GM23338 (cell line): ENCODE results near the gene ERAP2. TPM values are rescaled to one million over a fixed set of nuclear protein-coding genes. Genes with fewer than 3 reads are reported as not detected.

Experiments
- ATAC-seq: fragments of 200-7000 bp; cut with Tn5 transposase; 3 replicates; pipeline ENCODE4 v1.9.1; 2020
- DNase-seq: peaks from one replicate; pipeline ENCODE4 v3.0.0-alpha.2; 2015; ENCODE audit warnings: low spot score
- H2AFZ ChIP-seq: fragments of 200-600 bp; sonication (generic); 2 replicates; pipeline ENCODE4 v1.8.0; 2016; ENCODE audit warnings: antibody characterized with exemption, mild to moderate bottlenecking, moderate library complexity
- H3F3A ChIP-seq: fragments of 200-600 bp; sonication (generic); replicated peaks from 2 replicates; pipeline ENCODE4 v1.8.0; 2017; ENCODE audit warnings: antibody characterized with exemption, mixed run types, low read depth
- H3K27ac ChIP-seq: fragments of 200-600 bp; sonication (generic); 2 replicates; pipeline ENCODE4 v1.6.1; 2016; ENCODE audit warnings: low read depth
- H3K27me3 ChIP-seq: fragments of 200-600 bp; sonication (generic); 2 replicates; pipeline ENCODE4 v1.8.0; 2016; ENCODE audit warnings: mild to moderate bottlenecking, mixed run types, moderate library complexity; ENCODE audit not compliant: insufficient read depth
- H3K36me3 ChIP-seq: fragments of 200-600 bp; sonication (generic); 2 replicates; pipeline ENCODE4 v1.8.0; 2016; ENCODE audit warnings: mild to moderate bottlenecking; ENCODE audit not compliant: insufficient read depth
- H3K4me1 ChIP-seq: fragments of 200-600 bp; sonication (generic); 2 replicates; pipeline ENCODE4 v1.8.0; 2016; ENCODE audit warnings: mild to moderate bottlenecking, moderate library complexity; ENCODE audit not compliant: insufficient read depth
- H3K4me2 ChIP-seq: fragments of 200-600 bp; sonication (generic); 2 replicates; pipeline ENCODE4 v1.7.1; 2017; ENCODE audit warnings: mixed run types
- H3K4me3 ChIP-seq: fragments of 200-600 bp; sonication (generic); 2 replicates; pipeline ENCODE4 v1.6.1; 2016; ENCODE audit warnings: mixed run types
- H3K79me2 ChIP-seq: fragments of 200-600 bp; sonication (generic); replicated peaks from 2 replicates; pipeline ENCODE4 v1.8.0; 2017; ENCODE audit warnings: mild to moderate bottlenecking; ENCODE audit not compliant: insufficient read depth
- H3K9me2 ChIP-seq: fragments of 200-600 bp; sonication (generic); 2 replicates; pipeline ENCODE4 v1.8.0; 2017; ENCODE audit not compliant: insufficient read depth
- H4K20me1 ChIP-seq: fragments of 200-600 bp; sonication (generic); replicated peaks from 2 replicates; pipeline ENCODE4 v1.8.0; 2017; ENCODE audit warnings: mild to moderate bottlenecking; ENCODE audit not compliant: insufficient read depth
- H3K27ac Mint-ChIP-seq: 2 replicates; pipeline ENCODE4 v1.8.0; 2020; ENCODE audit warnings: inconsistent platforms, mild to moderate bottlenecking, moderate library complexity, mixed read lengths
- H3K27me3 Mint-ChIP-seq: 3 replicates; pipeline ENCODE4 v1.8.0; 2022; ENCODE audit warnings: low read depth, mild to moderate bottlenecking, moderate library complexity, mixed read lengths, inconsistent platforms; ENCODE audit not compliant: insufficient read depth, poor library complexity
- H3K36me3 Mint-ChIP-seq: 3 replicates; pipeline ENCODE4 v1.8.0; 2021; ENCODE audit warnings: low read depth, mild to moderate bottlenecking, inconsistent platforms, moderate library complexity, mixed read lengths
- H3K4me1 Mint-ChIP-seq: 3 replicates; pipeline ENCODE4 v1.8.0; 2020; ENCODE audit warnings: mild to moderate bottlenecking, inconsistent platforms, mixed read lengths
- H3K4me3 Mint-ChIP-seq: 3 replicates; pipeline ENCODE4 v1.8.0; 2021; ENCODE audit warnings: moderate library complexity, mild to moderate bottlenecking, inconsistent platforms, mixed read lengths
- H3K9me3 Mint-ChIP-seq: 3 replicates; pipeline ENCODE4 v1.8.0; 2020; ENCODE audit warnings: moderate library complexity, mild to moderate bottlenecking, inconsistent platforms, mixed read lengths
- CTCF ChIP-seq, 2 experiments: fragments of 200-600 bp in 1 of 2; sonication (generic) in 1 of 2; conservative IDR thresholded peaks; 2 replicates each; pipeline versions ENCODE4 v1.5.1 to v1.6.1; 2016 to 2017; ENCODE audit warnings: antibody characterized with exemption in 2 of 2, low read depth in 2 of 2, mild to moderate bottlenecking in 2 of 2, moderate library complexity in 1 of 2
- EZH2 ChIP-seq: fragments of 200-600 bp; sonication (generic); IDR thresholded peaks from one replicate; pipeline ENCODE4 v1.8.0; 2017; ENCODE audit warnings: antibody characterized with exemption, mild to moderate bottlenecking, low read depth; ENCODE audit not compliant: unreplicated experiment
- EZH2phosphoT487 ChIP-seq: fragments of 200-600 bp; sonication (generic); IDR thresholded peaks from one replicate; pipeline ENCODE4 v1.8.1; 2018; ENCODE audit warnings: antibody characterized with exemption; ENCODE audit not compliant: unreplicated experiment
- JUNB ChIP-seq: IDR thresholded peaks from one replicate; pipeline ENCODE4 v1.6.1; 2016; ENCODE audit warnings: antibody characterized with exemption; ENCODE audit not compliant: unreplicated experiment
- STAT1 ChIP-seq: IDR thresholded peaks from one replicate; pipeline ENCODE4 v1.6.1; 2016; ENCODE audit warnings: antibody characterized with exemption; ENCODE audit not compliant: unreplicated experiment
- ZNF114 ChIP-seq: fragments of 250-450 bp; sonication (Bioruptor Pico); IDR thresholded peaks from 2 replicates; pipeline ENCODE4 v1.5.0; 2020; ENCODE audit warnings: mild to moderate bottlenecking, moderate library complexity
- ZNF462 ChIP-seq: fragments of 250-450 bp; sonication (Bioruptor Pico); IDR thresholded peaks from 2 replicates; pipeline ENCODE4 v1.5.0; 2020; ENCODE audit warnings: mild to moderate bottlenecking, moderate library complexity
- polyA plus RNA-seq: library from polyadenylated mRNA; unstranded; fragments of >200 nt; fragmentation: Nextera tagmentation; extraction: Ambion mirVana; gene quantifications from 2 replicates; pipeline ENCODE4 v1.2.1, GENCODE V29; 2016
- total RNA-seq: library from RNA; depleted of rRNA; stranded (reverse); fragments of >200 nt; shearing (Covaris generic); gene quantifications from 2 replicates; pipeline ENCODE4 v1.2.3, GENCODE V29; 2014

The ERAP2 gene
- total and polyA plus RNA-seq, 2 experiments from 2014 or later: 0.73 TPM; not detected in 1

GRCh38 chr5:96851312-96852062, 24.8 kb upstream of the ERAP2 start:
- H3K27me3 Mint-ChIP-seq: peaks cover 2% of the 10 kb centered on the region
- Histone ChIP-seq H3K36me3 (no peaks in the 10 kb centered on the region), H3K27me3 (no peaks in the 10 kb centered on the region), H3K4me3 (no peak overlapping the region), H2AFZ (peak overlapping the region; percentile 93), H4K20me1 (no peaks in the 10 kb centered on the region), H3K27ac (no peak overlapping the region), H3F3A (no peaks in the 10 kb centered on the region), H3K9me2 (no peaks in the 10 kb centered on the region), H3K4me2 (no peak overlapping the region), H3K79me2 (no peaks in the 10 kb centered on the region), H3K4me1 (no peaks in the 10 kb centered on the region)
- DNase-seq: no peak
- 0 out of 3 replicates have a peak, but pooled peaks cover 3% of the 10 kb centered on the region for H3K4me1 Mint-ChIP-seq
- H3K9me3 Mint-ChIP-seq: peaks cover 16% of the 10 kb centered on the region
- no peak overlapping the region for H3K4me3 Mint-ChIP-seq
- H3K36me3 Mint-ChIP-seq: no peaks in the 10 kb centered on the region
- no peak for ATAC-seq
- H3K27ac Mint-ChIP-seq: peak overlapping the region; percentile 62
- no peak for TF ChIP-seq STAT1
- no peak for TF ChIP-seq ZNF114 (CRISPR knock-in tag)
- TF ChIP-seq CTCF (conservative IDR thresholded peaks at IDR 0.05; ENCODE audit: low read depth in 2 of 2): no peak
- no peak for TF ChIP-seq JUNB
- no peak for TF ChIP-seq EZH2
- no peak for TF ChIP-seq ZNF462 (CRISPR knock-in tag)
- TF ChIP-seq EZH2phosphoT487: no peak
